Islet precursor cell (in vitro differentiated cells): Measurements from ENCODE around the gene TJP3.
"Not testable (repeated sequence)": the region's sequence is repeated elsewhere in the genome, so short reads cannot be mapped to it uniquely, and the experiment has no call there.

Experiments used
- DNase-seq: peaks from one replicate; pipeline ENCODE4 v3.0.0-alpha.2; 2018

Gene TJP3

GRCh38 chr19:3746371-3747056 is 38.3 kb downstream of the TJP3 start:
- DNase-seq = no peak

GRCh38 chr19:3748965-3749364 is 40.8 kb downstream of the TJP3 start:
- DNase-seq = no peak

- DNase-seq = no peak
Observed at GRCh38 chr19:3750211-3750610, 42.0 kb downstream of the TJP3 start.

GRCh38 chr19:3751236-3751635 is 43.1 kb downstream of the TJP3 start:
- DNase-seq = no peak

GRCh38 chr19:3752492-3752891 is 44.3 kb downstream of the TJP3 start:
- no peak for DNase-seq

GRCh38 chr19:3753631-3754410 is 45.6 kb downstream of the TJP3 start:
- DNase-seq = no peak

GRCh38 chr19:3757705-3758104 is 49.5 kb downstream of the TJP3 start:
- not testable (repeated sequence) for DNase-seq

GRCh38 chr19:3758297-3758696 is 50.1 kb downstream of the TJP3 start:
- DNase-seq = not testable (repeated sequence)

- DNase-seq = peak; percentile 38
Observed at GRCh38 chr19:3759482-3760254, 51.5 kb downstream of the TJP3 start.

- DNase-seq = no peak
Observed at GRCh38 chr19:3760871-3761361, 52.7 kb downstream of the TJP3 start.

- peak; percentile 96 for DNase-seq
Observed at GRCh38 chr19:3761382-3762129, 53.4 kb downstream of the TJP3 start, which contains the start of gene APBA3. APBA3 (minus strand) TSS chr19:3761692; CDS start chr19:3760264, 1,428 bp downstream.

GRCh38 chr19:3762130-3762473 is 53.9 kb downstream of the TJP3 start:
- DNase-seq = no peak

- DNase-seq = peak; percentile 99
Observed at GRCh38 chr19:3762501-3763459, 54.6 kb downstream of the TJP3 start, which contains the start of gene MRPL54. MRPL54 (plus strand) TSS chr19:3762682; CDS start chr19:3762701, 19 bp downstream.

- DNase-seq = no peak
Observed at GRCh38 chr19:3765121-3765520, 56.9 kb downstream of the TJP3 start.

GRCh38 chr19:3765757-3766156 is 57.6 kb downstream of the TJP3 start:
- not testable (repeated sequence) for DNase-seq

- DNase-seq = no peak
Observed at GRCh38 chr19:3766520-3766919, 58.3 kb downstream of the TJP3 start.

- DNase-seq = peak; percentile 43
Observed at GRCh38 chr19:3767050-3767449, 58.9 kb downstream of the TJP3 start.

GRCh38 chr19:3768015-3768747 is 60.0 kb downstream of the TJP3 start:
- no peak for DNase-seq

GRCh38 chr19:3768748-3769099 is 60.5 kb downstream of the TJP3 start:
- DNase-seq = no peak

GRCh38 chr19:3769494-3769893 is 61.3 kb downstream of the TJP3 start:
- peak; percentile 55 for DNase-seq
